OCI-M2 (cell line): Measurements from ENCODE around the gene ZEB2.

Source experiments
- DNase-seq: peaks from one replicate; lab custom pipeline; 2025; ENCODE audit not compliant: unreplicated experiment; lab: John Stamatoyannopoulos, UW

Gene ZEB2

GRCh38 chr2:144453486-144454158 lies 66.3 kb downstream of the ZEB2 start:
- no peak for DNase-seq

- no peak for DNase-seq
Observed at GRCh38 chr2:144452989-144453336, 67.0 kb downstream of the ZEB2 start.

GRCh38 chr2:144452169-144452988 lies 67.5 kb downstream of the ZEB2 start:
- DNase-seq: no peak

- DNase-seq: no peak
Observed at GRCh38 chr2:144451443-144451842, 68.5 kb downstream of the ZEB2 start.

GRCh38 chr2:144449028-144449406 lies 70.9 kb downstream of the ZEB2 start:
- DNase-seq: no peak

GRCh38 chr2:144448389-144449027 lies 71.4 kb downstream of the ZEB2 start:
- no peak for DNase-seq

GRCh38 chr2:144447535-144447934 lies 72.4 kb downstream of the ZEB2 start:
- DNase-seq: no peak

GRCh38 chr2:144446136-144446535 lies 73.8 kb downstream of the ZEB2 start:
- no peak for DNase-seq

- DNase-seq: no peak
Observed at GRCh38 chr2:144445196-144445595, 74.7 kb downstream of the ZEB2 start.

- no peak for DNase-seq
Observed at GRCh38 chr2:144443837-144444817, 75.8 kb downstream of the ZEB2 start.

GRCh38 chr2:144441711-144442141 lies 78.2 kb downstream of the ZEB2 start:
- peak; percentile 34 for DNase-seq

GRCh38 chr2:144439993-144440392 lies 79.9 kb downstream of the ZEB2 start:
- DNase-seq: no peak

- no peak for DNase-seq
Observed at GRCh38 chr2:144438801-144439631, 80.9 kb downstream of the ZEB2 start.

GRCh38 chr2:144437636-144438035 lies 82.3 kb downstream of the ZEB2 start:
- DNase-seq: no peak

- DNase-seq: no peak
Observed at GRCh38 chr2:144434425-144435222, 85.3 kb downstream of the ZEB2 start.

GRCh38 chr2:144432921-144433320 lies 87.0 kb downstream of the ZEB2 start:
- no peak for DNase-seq

GRCh38 chr2:144431998-144432397 lies 87.9 kb downstream of the ZEB2 start:
- no peak for DNase-seq

GRCh38 chr2:144431392-144431783 lies 88.5 kb downstream of the ZEB2 start:
- no peak for DNase-seq

- DNase-seq: no peak
Observed at GRCh38 chr2:144430722-144431391, 89.1 kb downstream of the ZEB2 start.
